Mesodermal cell (in vitro differentiated cells): ENCODE measurements around the gene ARMH1. TPM values are rescaled to one million over a fixed set of nuclear protein-coding genes. Genes with fewer than 3 reads are reported as not detected.

ENCODE experiments used
- H3K27ac ChIP-seq: 2 replicates; pipeline ENCODE4 v1.7.0; 2013; ENCODE audit warnings: mild to moderate bottlenecking, low read depth, low read length, moderate library complexity; ENCODE audit not compliant: severe bottlenecking
- H3K36me3 ChIP-seq: 2 replicates; pipeline ENCODE4 v1.7.1; 2013; ENCODE audit warnings: mild to moderate bottlenecking, low read length, moderate library complexity; ENCODE audit not compliant: control insufficient read depth, insufficient read depth
- H3K4me1 ChIP-seq: one replicate; pipeline ENCODE4 v1.7.1; 2013; ENCODE audit warnings: mild to moderate bottlenecking, low read length; ENCODE audit not compliant: insufficient read depth, control insufficient read depth, poor library complexity, severe bottlenecking
- H3K4me3 ChIP-seq: 2 replicates; pipeline ENCODE4 v1.7.0; 2013; ENCODE audit warnings: low read length, control low read depth, mild to moderate bottlenecking; ENCODE audit not compliant: insufficient read depth, poor library complexity, severe bottlenecking; ENCODE audit errors: extremely low read depth
- H3K9me3 ChIP-seq: 2 replicates; pipeline ENCODE4 v1.7.1; 2013; ENCODE audit warnings: mild to moderate bottlenecking, low read length, moderate library complexity; ENCODE audit not compliant: control insufficient read depth
- WGBS, 2 experiments: methylation state at CpG; one replicate each; pipeline ENCODE4 v1.1.5; 2013; ENCODE audit warnings: missing lambda C conversion rate in 2 of 2; ENCODE audit not compliant: insufficient coverage in 2 of 2; 5-methylcytosine and 5-hydroxymethylcytosine counted together
- polyA plus RNA-seq, 2 experiments: library from polyadenylated mRNA; stranded (reverse); fragments of 50-300 nt; gene quantifications; one replicate each; pipeline ENCODE4 v1.2.3, GENCODE V29; 2013

Gene ARMH1
- polyA plus RNA-seq (2013, experiment 1 of 2) = 3.6 TPM
- polyA plus RNA-seq (2013, experiment 2 of 2) = 1.3 TPM

GRCh38 chr1:44674113-44675000, at the start of gene ARMH1, which contains the start of gene TMEM53:
Gene ARMH1, plus strand, starts transcription at chr1:44674714. Its CDS starts 14,984 bp downstream, at chr1:44689698.
Gene TMEM53, minus strand, starts transcription at chr1:44674481. Its CDS starts 90 bp downstream, at chr1:44674391.
- Histone ChIP-seq H3K4me3 (peak within 1 kb of the TSS; percentile 60), H3K36me3 (no peaks in the 10 kb centered on the region), H3K4me1 (peaks cover 21% of the 10 kb centered on the region), H3K9me3 (no peaks in the 10 kb centered on the region), H3K27ac (peak within 1 kb of the TSS; percentile 95)
- 0 to 1% methylated on average over 34 to 47 of the region's 56 CpGs for WGBS, 2 experiments

GRCh38 chr1:44625348-44625747, 49.2 kb upstream of the ARMH1 start:
- no peaks in the 10 kb centered on the region for H3K36me3 ChIP-seq
- 84 to 96% methylated on average over 4 to 6 of the region's 7 CpGs for WGBS, 2 experiments
- no peaks in the 10 kb centered on the region for H3K9me3 ChIP-seq
- no peaks in the 10 kb centered on the region for H3K4me1 ChIP-seq
- no peak overlapping the region for H3K4me3 ChIP-seq
- H3K27ac ChIP-seq = no peak overlapping the region

- Histone ChIP-seq H3K9me3 (no peaks in the 10 kb centered on the region), H3K27ac (no peak overlapping the region), H3K4me3 (no peak overlapping the region), H3K36me3 (peaks cover 10% of the 10 kb centered on the region), H3K4me1 (peaks cover 3% of the 10 kb centered on the region)
- 83% methylated on average over 3 of the region's 5 CpGs; no CpG with 5 or more reads in 1 of the 2 experiments for WGBS, 2 experiments
Measured at GRCh38 chr1:44628962-44629756, 45.4 kb upstream of the ARMH1 start.

GRCh38 chr1:44630116-44630515, 44.4 kb upstream of the ARMH1 start:
- H3K4me1 ChIP-seq = peaks cover 3% of the 10 kb centered on the region
- H3K9me3 ChIP-seq = no peaks in the 10 kb centered on the region
- no peak overlapping the region for H3K4me3 ChIP-seq
- no peak overlapping the region for H3K27ac ChIP-seq
- peaks cover 20% of the 10 kb centered on the region for H3K36me3 ChIP-seq
- 100% methylated on average over 1 to 2 of the region's 2 CpGs for WGBS, 2 experiments

GRCh38 chr1:44631333-44631646, 43.2 kb upstream of the ARMH1 start:
- Histone ChIP-seq H3K36me3 (peaks cover 31% of the 10 kb centered on the region), H3K4me1 (peaks cover 3% of the 10 kb centered on the region), H3K4me3 (peak overlapping the region; percentile 63), H3K9me3 (no peaks in the 10 kb centered on the region), H3K27ac (peak overlapping the region; percentile 99)
- WGBS, 2 experiments = 36 to 43% methylated on average over 8 of the region's 8 CpGs

- Histone ChIP-seq H3K27ac (peak overlapping the region; percentile 99), H3K4me1 (peaks cover 3% of the 10 kb centered on the region), H3K9me3 (no peaks in the 10 kb centered on the region), H3K4me3 (peak overlapping the region; percentile 63), H3K36me3 (peaks cover 37% of the 10 kb centered on the region)
- 2% methylated on average over 59 to 68 of the region's 88 CpGs for WGBS, 2 experiments
Measured at GRCh38 chr1:44631647-44632539, 42.6 kb upstream of the ARMH1 start.

- Histone ChIP-seq H3K9me3 (no peaks in the 10 kb centered on the region), H3K36me3 (peaks cover 44% of the 10 kb centered on the region), H3K4me3 (peak overlapping the region; percentile 63), H3K4me1 (peaks cover 3% of the 10 kb centered on the region), H3K27ac (peak overlapping the region; percentile 99)
- 17 to 20% methylated on average over 6 to 7 of the region's 9 CpGs for WGBS, 2 experiments
Measured at GRCh38 chr1:44632598-44632997, 41.9 kb upstream of the ARMH1 start.

- Histone ChIP-seq H3K36me3 (peaks cover 65% of the 10 kb centered on the region), H3K4me1 (peaks cover 3% of the 10 kb centered on the region), H3K9me3 (no peaks in the 10 kb centered on the region), H3K4me3 (no peak overlapping the region), H3K27ac (no peak overlapping the region)
- WGBS, 2 experiments = 89 to 92% methylated on average over 3 of the region's 3 CpGs
Measured at GRCh38 chr1:44634606-44635189, 39.8 kb upstream of the ARMH1 start.

GRCh38 chr1:44635439-44635838, 39.1 kb upstream of the ARMH1 start:
- peaks cover 72% of the 10 kb centered on the region for H3K36me3 ChIP-seq
- no peak overlapping the region for H3K27ac ChIP-seq
- H3K4me1 ChIP-seq = peaks cover 3% of the 10 kb centered on the region
- 97 to 99% methylated on average over 6 to 9 of the region's 9 CpGs for whole genome bisulfite sequencing, 2 experiments
- no peak overlapping the region for H3K4me3 ChIP-seq
- H3K9me3 ChIP-seq = no peaks in the 10 kb centered on the region
